Hepatocyte (in vitro differentiated cells): ENCODE results near the gene PRAMEF20. TPM values are rescaled to one million over a fixed set of nuclear protein-coding genes. Genes with fewer than 3 reads are reported as not detected.
"Not testable (repeated sequence)": the region's sequence is repeated elsewhere in the genome, so short reads cannot be mapped to it uniquely, and the experiment has no call there.

Experiments used
- DNase-seq: peaks from one replicate; pipeline ENCODE4 v3.0.0-alpha.2; 2016; ENCODE audit warnings: low spot score
- H2AFZ ChIP-seq: fragments of 200-600 bp; sonication (generic); 2 replicates; pipeline ENCODE4 v1.6.0; 2016; ENCODE audit warnings: antibody characterized with exemption, mild to moderate bottlenecking
- H3K27ac ChIP-seq: fragments of 200-600 bp; sonication (generic); 2 replicates; pipeline ENCODE4 v1.5.1; 2016; ENCODE audit warnings: mild to moderate bottlenecking
- H3K27me3 ChIP-seq: fragments of 200-600 bp; sonication (generic); 2 replicates; pipeline ENCODE4 v1.6.1; 2016
- H3K36me3 ChIP-seq: fragments of 200-600 bp; sonication (generic); replicated peaks from 2 replicates; pipeline ENCODE4 v1.5.1; 2016; ENCODE audit warnings: low read depth; ENCODE audit not compliant: insufficient read depth
- H3K4me1 ChIP-seq: fragments of 200-600 bp; sonication (generic); 2 replicates; pipeline ENCODE4 v1.5.1; 2016; ENCODE audit warnings: mild to moderate bottlenecking, moderate library complexity; ENCODE audit not compliant: insufficient read depth
- H3K4me2 ChIP-seq: fragments of 200-600 bp; sonication (generic); 2 replicates; pipeline ENCODE4 v1.6.0; 2016
- H3K4me3 ChIP-seq: fragments of 200-600 bp; sonication (generic); 2 replicates; pipeline ENCODE4 v1.5.1; 2016; ENCODE audit warnings: mild to moderate bottlenecking
- H3K79me2 ChIP-seq: fragments of 200-600 bp; sonication (generic); 2 replicates; pipeline ENCODE4 v1.6.0; 2017; ENCODE audit warnings: mild to moderate bottlenecking
- H3K9me2 ChIP-seq: fragments of 200-600 bp; sonication (generic); replicated peaks from 2 replicates; pipeline ENCODE4 v1.6.0; 2017; ENCODE audit warnings: mild to moderate bottlenecking; ENCODE audit not compliant: insufficient read depth
- H3K9me3 ChIP-seq: fragments of 200-600 bp; sonication (generic); 2 replicates; pipeline ENCODE4 v1.5.1; 2016; ENCODE audit warnings: low read depth, mild to moderate bottlenecking
- H4K20me1 ChIP-seq: fragments of 200-600 bp; sonication (generic); 2 replicates; pipeline ENCODE4 v1.6.0; 2016; ENCODE audit warnings: mild to moderate bottlenecking; ENCODE audit not compliant: insufficient read depth, poor library complexity, severe bottlenecking
- EZH2 ChIP-seq: fragments of 200-600 bp; sonication (generic); IDR thresholded peaks from 2 replicates; pipeline ENCODE4 v1.6.1; 2016; ENCODE audit warnings: antibody characterized with exemption, mild to moderate bottlenecking, borderline replicate concordance
- EZH2phosphoT487 ChIP-seq: fragments of 200-600 bp; sonication (generic); IDR thresholded peaks from one replicate; pipeline ENCODE4 v1.6.1; 2018; ENCODE audit warnings: antibody characterized with exemption, mild to moderate bottlenecking, low read depth, moderate library complexity; ENCODE audit not compliant: unreplicated experiment, severe bottlenecking
- WGBS: methylation state at CpG from one replicate; pipeline ENCODE4 v1.1.6; 2016; ENCODE audit warnings: low lambda C conversion rate; ENCODE audit errors: missing lambda C conversion rate; 5-methylcytosine and 5-hydroxymethylcytosine counted together
- polyA plus RNA-seq: library from polyadenylated mRNA; unstranded; fragments of >200 nt; fragmentation: Nextera tagmentation; extraction: Ambion mirVana; gene quantifications from 2 replicates; pipeline ENCODE4 v1.2.1, GENCODE V29; 2016
- total RNA-seq: library from RNA; depleted of rRNA; stranded (reverse); fragments of >200 nt; gene quantifications from 2 replicates; pipeline ENCODE4 v1.2.3, GENCODE V29; 2014
- TF ChIP-seq, protein P1 (sequence below): fragments of 200-600 bp; sonication (generic); IDR thresholded peaks from 2 replicates; pipeline ENCODE4 v1.5.1; 2016; ENCODE audit warnings: antibody characterized with exemption, mild to moderate bottlenecking; ENCODE audit not compliant: poor library complexity

PRAMEF20 gene
- total and polyA plus RNA-seq, 2 experiments from 2014 or later = not detected

DNA sequence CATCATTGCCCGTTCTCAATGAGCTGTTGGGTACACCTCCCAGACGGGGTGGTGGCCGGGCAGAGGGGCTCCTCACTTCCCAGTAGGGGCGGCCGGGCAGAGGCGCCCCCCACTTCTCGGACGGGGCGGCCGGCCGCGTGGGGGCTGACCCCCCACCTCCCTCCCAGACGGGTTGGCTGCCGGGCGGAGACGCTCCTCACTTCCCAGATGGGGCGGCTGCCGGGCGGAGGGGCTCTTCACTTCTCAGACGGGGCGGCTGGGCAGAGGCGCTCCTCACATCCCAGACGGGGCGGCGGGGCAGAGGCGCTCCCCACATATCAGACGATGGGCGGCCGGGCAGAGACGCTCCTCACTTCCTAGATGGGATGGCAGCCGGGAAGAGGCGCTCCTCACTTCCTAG lies 15.5 kb upstream of the PRAMEF20 start:
- not testable (repeated sequence) for H3K9me3 ChIP-seq, H3K4me3 ChIP-seq, H4K20me1 ChIP-seq, H3K27me3 ChIP-seq, H3K9me2 ChIP-seq, H3K4me1 ChIP-seq, H2AFZ ChIP-seq, H3K36me3 ChIP-seq, DNase-seq, H3K79me2 ChIP-seq, H3K27ac ChIP-seq, H3K4me2 ChIP-seq
- 80% methylated on average over 11 of the region's 32 CpGs for WGBS

DNA sequence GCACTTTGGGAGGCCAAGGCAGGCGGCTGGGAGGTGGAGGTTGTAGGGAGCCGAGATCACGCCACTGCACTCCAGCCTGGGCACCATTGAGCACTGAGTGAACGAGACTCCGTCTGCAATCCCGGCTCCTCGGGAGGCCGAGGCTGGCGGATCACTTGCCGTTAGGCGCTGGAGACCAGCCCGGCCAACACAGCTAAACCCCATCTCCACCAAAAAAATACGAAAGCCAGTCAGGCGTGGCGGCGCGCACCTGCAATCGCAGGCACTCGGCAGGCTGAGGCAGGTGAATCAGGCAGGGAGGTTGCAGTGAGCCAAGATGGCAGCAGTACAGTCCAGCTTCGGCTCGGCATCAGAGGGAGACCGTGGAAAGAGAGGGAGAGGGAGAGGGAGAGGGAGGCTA lies 14.9 kb upstream of the PRAMEF20 start:
- H3K27me3 ChIP-seq, H2AFZ ChIP-seq, DNase-seq, H3K36me3 ChIP-seq, H3K4me3 ChIP-seq, H3K4me2 ChIP-seq, H3K9me3 ChIP-seq, H3K9me2 ChIP-seq, H3K4me1 ChIP-seq, H3K27ac ChIP-seq, H3K79me2 ChIP-seq, H4K20me1 ChIP-seq: not testable (repeated sequence)
- 95% methylated on average over 20 of the region's 22 CpGs for WGBS

DNA sequence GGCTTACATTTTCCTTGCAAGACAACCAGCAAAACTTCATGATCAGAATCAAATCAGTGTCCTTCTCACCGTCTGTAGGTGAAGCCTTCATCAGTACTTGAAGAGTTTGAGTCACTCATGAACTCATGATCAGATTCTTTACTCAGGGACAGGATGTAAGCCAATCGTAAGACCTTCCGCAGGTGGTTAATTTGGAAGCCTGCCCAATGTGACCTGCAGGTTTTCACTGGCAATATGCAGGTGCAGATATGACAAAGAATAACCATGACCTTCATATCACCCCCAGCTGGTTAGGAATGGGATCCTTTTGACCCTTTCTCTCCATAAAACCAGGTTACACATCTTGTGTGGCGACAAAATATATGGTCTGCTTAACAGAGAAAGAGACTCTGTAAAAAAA lies 2.4 kb upstream of the PRAMEF20 start:
- no peak overlapping the region for H2AFZ ChIP-seq
- H3K9me2 ChIP-seq = no peaks in the 10 kb centered on the region
- no peaks in the 10 kb centered on the region for H3K79me2 ChIP-seq
- TF ChIP-seq EZH2 = no peak
- no peak for TF ChIP-seq EZH2phosphoT487
- TF ChIP-seq, protein P1, sequence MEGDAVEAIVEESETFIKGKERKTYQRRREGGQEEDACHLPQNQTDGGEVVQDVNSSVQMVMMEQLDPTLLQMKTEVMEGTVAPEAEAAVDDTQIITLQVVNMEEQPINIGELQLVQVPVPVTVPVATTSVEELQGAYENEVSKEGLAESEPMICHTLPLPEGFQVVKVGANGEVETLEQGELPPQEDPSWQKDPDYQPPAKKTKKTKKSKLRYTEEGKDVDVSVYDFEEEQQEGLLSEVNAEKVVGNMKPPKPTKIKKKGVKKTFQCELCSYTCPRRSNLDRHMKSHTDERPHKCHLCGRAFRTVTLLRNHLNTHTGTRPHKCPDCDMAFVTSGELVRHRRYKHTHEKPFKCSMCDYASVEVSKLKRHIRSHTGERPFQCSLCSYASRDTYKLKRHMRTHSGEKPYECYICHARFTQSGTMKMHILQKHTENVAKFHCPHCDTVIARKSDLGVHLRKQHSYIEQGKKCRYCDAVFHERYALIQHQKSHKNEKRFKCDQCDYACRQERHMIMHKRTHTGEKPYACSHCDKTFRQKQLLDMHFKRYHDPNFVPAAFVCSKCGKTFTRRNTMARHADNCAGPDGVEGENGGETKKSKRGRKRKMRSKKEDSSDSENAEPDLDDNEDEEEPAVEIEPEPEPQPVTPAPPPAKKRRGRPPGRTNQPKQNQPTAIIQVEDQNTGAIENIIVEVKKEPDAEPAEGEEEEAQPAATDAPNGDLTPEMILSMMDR = no peak
- H3K27me3 ChIP-seq = no peaks in the 10 kb centered on the region
- 65% methylated on average over 4 of the region's 4 CpGs for WGBS
- DNase-seq = no peak
- H3K4me1 ChIP-seq = no peaks in the 10 kb centered on the region
- H3K4me3 ChIP-seq = no peak overlapping the region
- H3K4me2 ChIP-seq = no peak overlapping the region
- no peaks in the 10 kb centered on the region for H3K36me3 ChIP-seq
- no peaks in the 10 kb centered on the region for H3K9me3 ChIP-seq
- H3K27ac ChIP-seq = no peak overlapping the region
- H4K20me1 ChIP-seq = no peaks in the 10 kb centered on the region

DNA sequence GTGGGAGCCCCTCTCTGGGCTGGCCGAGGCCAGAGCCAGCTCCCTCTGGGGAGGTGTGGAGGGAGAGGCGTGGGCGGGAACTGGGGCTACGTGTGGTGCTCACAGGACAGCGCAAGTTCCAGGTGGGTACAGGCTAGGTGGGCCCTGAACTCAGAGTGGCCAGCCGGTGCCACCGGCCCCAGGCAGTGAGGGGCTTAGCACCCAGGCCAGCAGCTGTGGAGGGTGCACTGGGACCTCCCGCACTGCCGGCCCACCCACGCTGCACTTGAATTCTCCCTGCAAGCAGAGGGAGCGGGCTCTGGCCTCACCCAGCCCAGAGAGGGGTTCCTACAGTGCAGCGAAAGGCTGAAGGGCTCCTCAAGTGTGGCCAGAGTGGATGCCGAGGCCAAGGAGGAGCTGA lies 20.2 kb downstream of the PRAMEF20 start:
- no peak overlapping the region for H3K27ac ChIP-seq
- H3K4me2 ChIP-seq = no peak overlapping the region
- H3K9me3 ChIP-seq = no peaks in the 10 kb centered on the region
- 92% methylated on average over 13 of the region's 13 CpGs for WGBS
- DNase-seq = no peak
- H2AFZ ChIP-seq = no peak overlapping the region
- H3K9me2 ChIP-seq = no peaks in the 10 kb centered on the region
- H3K27me3 ChIP-seq = no peaks in the 10 kb centered on the region
- no peaks in the 10 kb centered on the region for H3K79me2 ChIP-seq
- H3K4me3 ChIP-seq = no peak overlapping the region
- no peaks in the 10 kb centered on the region for H3K36me3 ChIP-seq
- no peaks in the 10 kb centered on the region for H4K20me1 ChIP-seq
- TF ChIP-seq EZH2 (no peak), EZH2phosphoT487 (no peak)
- TF ChIP-seq, protein P1 = no peak
- H3K4me1 ChIP-seq = no peaks in the 10 kb centered on the region

DNA sequence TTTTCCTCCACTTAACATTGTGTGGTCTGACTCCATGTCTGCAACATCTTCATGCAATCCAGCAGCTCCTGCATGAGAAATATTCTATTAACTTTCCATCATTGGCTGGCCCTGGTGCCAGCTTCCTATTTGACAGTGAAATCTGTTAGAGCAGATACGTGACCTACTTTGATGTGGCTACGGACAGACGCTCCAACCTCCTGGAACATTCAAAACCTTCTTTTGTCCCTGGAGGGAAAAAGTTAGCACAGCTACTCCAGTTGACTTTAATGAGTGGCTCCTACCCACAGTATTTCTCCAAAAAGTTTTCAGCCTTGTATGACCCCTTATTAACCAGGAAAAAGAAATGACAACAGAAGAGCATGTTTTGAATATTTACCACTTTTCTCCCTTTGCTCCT lies 22.0 kb downstream of the PRAMEF20 start:
- WGBS = 88% methylated on average over 3 of the region's 3 CpGs
- TF ChIP-seq, protein P1 = no peak
- TF ChIP-seq EZH2phosphoT487 = no peak
- no peak for TF ChIP-seq EZH2
- Histone ChIP-seq H3K4me1 (no peaks in the 10 kb centered on the region), H4K20me1 (no peaks in the 10 kb centered on the region), H2AFZ (no peak overlapping the region), H3K27me3 (no peaks in the 10 kb centered on the region), H3K9me2 (no peaks in the 10 kb centered on the region), H3K9me3 (no peaks in the 10 kb centered on the region), H3K4me2 (no peak overlapping the region), H3K4me3 (no peak overlapping the region), H3K79me2 (no peaks in the 10 kb centered on the region), H3K36me3 (no peaks in the 10 kb centered on the region), H3K27ac (no peak overlapping the region)
- DNase-seq = no peak

DNA sequence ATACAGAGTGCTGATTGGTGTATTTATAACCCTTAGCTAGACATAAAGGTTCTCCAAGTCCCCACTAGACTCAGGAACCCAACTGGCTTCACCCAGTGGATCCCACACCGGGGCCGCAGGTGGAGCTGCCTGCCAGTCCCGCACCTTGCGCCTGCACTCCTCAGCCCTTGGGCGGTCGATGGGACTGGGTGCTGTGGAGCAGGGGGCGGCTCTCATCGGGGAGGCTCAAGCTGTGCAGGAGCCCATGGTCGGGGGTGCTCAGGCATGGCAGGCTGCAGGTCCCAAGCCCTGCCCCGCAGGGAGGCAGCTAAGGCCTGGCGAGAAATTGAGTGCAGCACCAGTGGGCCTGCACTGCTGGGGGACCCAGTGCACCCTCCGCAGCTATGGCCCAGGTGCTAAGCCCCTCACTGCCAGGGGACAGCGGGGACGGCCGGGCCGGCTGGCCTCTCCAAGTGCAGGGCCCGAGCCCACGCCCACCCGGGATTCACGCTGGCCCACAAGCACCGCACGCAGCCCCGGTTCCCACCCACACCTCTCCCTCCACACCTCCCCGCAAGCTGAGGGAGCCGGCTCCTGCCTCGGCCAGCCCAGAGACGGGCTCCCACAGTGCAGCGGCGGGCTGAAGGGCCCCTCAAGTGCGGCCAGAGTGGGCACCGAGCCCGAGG lies 23.6 kb downstream of the PRAMEF20 start:
- not testable (repeated sequence) for H4K20me1 ChIP-seq, H2AFZ ChIP-seq, DNase-seq, H3K27me3 ChIP-seq, H3K4me2 ChIP-seq, H3K9me2 ChIP-seq, H3K4me1 ChIP-seq, H3K4me3 ChIP-seq, H3K27ac ChIP-seq, H3K9me3 ChIP-seq, H3K79me2 ChIP-seq, H3K36me3 ChIP-seq
- 90% methylated on average over 28 of the region's 32 CpGs for WGBS
